GM21526 (cell line): ENCODE results near the gene DPH3.

ENCODE experiments used
- ATAC-seq: cut with Tn5 transposase; IDR thresholded peaks from one replicate; pipeline ENCODE4 v1.9.1; 2021; ENCODE audit warnings: moderate library complexity; ENCODE audit not compliant: unreplicated experiment, low FRiP score

DPH3 gene

DNA sequence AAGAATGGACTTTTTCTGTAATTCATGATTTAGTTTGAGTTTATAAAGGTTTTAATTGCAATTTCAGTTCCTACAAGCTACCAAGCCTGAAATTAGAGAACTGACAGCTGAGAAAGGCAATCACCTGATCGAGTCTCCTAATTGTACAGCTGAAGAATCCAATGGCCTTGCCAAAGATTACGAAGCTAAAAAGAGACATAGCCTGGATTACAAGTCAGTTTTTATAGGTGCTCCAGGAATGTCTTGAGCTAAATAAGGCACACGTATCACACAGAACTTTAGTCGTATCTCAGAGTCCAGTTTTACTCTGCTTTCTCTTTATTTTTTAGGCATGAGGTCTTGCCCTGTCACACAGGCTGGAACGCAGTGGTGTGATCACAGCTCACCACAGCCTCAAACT lies 6.6 kb downstream of the DPH3 start:
- ATAC-seq = no peak

DNA sequence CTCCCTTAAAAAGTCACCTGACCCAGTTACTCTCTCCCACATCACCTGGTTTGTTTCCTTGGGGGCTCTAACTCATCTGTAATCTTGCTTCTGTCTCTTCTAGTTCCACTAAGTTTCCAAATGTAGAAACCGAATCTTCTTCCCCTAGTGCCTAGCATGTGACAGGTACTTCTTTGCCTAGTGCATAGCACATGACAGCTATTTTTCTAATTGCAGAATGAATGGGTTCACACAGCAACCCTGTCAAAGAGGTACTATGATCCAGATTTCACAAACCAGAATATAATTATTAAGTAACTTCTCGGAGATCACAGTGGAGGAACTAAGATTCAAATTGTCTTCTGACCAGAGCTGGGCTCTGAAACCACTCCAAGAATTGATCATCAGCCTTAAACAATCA lies 7.4 kb downstream of the DPH3 start:
- no peak for ATAC-seq

DNA sequence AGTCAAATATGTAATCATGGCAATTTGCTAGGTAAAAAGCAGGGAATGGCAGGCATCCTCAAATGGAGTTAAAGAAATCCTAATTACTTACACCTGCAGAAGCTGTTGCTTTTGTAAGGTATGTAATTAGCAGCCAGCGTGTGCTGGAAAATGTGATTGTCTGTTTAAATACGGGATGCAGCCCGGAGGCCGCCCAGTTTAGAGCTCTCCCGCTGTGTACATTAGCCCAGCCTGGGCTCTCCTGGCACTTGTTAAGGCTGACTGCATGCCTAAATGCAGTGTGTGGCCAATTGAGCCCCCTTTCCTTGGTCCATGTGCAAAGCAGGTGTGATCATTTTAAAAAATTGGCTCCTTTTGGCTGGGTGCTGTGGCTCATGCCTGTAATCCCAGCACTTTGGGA lies 9.0 kb downstream of the DPH3 start:
- ATAC-seq = no peak

DNA sequence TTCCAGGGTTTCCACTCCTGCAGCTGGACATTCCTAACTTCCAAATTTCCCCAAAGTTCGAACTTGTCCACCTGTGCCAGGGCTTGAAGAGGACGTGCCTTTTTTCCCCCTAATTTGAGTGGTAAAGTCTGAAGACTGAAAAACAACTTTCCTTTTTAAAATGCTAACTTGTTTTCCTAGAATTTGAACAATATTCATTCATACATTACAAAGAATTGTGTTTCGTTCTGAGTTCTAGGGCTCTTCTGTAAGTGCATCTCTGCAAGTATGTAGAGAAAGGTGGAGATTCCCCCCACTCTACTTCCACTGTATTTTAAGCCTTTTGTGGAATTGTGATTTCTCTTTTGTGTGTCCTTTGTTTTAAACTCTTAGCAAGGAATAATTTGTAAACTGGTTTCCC lies 9.4 kb downstream of the DPH3 start:
- no peak for ATAC-seq

DNA sequence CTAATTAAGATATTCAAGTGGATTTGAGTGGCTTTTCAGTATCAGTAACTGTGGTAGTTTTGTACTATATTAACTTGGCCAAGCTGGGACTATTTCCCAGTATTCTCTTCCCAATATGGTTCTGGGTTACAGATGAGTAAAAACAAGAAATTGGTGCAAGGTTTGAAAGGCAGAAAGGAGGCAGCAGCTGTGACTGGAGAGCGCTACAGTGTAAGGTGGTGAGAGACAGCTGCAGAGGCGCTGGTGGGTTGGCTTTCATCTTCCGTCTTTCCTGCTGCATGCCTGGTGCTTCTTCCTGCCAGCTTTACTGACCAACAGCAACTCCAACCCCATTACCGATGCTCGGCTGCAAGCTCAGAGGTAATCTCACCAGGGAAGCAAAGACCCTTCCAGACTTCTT lies 9.8 kb downstream of the DPH3 start:
- ATAC-seq = no peak

DNA sequence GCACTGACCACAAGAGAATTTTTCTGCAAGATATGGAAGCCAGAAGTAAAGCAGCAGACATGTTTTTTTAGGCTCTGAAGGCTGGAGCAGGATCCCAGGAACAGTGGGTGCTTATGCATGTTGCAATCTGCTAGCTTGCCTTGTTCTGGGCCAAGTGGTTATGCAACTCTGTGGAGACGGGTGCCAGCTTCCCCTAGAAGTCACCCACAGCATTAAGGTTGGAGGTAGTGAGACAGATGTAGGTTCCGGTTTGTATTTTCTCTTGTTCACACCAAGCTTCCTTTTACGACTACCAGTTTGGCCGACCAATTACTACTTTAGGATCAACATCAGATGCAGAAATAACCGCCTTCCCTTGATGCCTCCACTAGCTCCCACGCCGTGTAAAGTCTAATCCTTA lies 11.1 kb downstream of the DPH3 start:
- ATAC-seq = no peak

DNA sequence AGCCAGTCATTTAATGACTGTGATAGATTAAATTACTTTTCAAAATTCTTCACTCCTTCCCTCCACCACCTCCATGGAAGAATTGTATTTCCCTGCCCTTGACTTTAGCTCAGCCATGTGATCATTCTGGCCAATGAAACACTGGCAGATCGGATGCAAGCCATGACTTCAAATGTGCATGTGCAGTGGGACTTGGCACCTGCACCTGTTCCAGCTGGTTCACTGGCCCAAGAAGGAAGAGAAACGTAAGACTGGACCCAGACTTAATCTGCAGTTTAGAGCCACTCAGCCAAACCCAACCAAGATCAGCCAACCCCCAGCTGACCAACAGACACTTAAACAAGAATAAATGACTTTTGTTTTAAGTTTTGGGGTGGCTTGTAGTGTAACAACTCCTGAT lies 11.8 kb downstream of the DPH3 start:
- ATAC-seq = no peak

DNA sequence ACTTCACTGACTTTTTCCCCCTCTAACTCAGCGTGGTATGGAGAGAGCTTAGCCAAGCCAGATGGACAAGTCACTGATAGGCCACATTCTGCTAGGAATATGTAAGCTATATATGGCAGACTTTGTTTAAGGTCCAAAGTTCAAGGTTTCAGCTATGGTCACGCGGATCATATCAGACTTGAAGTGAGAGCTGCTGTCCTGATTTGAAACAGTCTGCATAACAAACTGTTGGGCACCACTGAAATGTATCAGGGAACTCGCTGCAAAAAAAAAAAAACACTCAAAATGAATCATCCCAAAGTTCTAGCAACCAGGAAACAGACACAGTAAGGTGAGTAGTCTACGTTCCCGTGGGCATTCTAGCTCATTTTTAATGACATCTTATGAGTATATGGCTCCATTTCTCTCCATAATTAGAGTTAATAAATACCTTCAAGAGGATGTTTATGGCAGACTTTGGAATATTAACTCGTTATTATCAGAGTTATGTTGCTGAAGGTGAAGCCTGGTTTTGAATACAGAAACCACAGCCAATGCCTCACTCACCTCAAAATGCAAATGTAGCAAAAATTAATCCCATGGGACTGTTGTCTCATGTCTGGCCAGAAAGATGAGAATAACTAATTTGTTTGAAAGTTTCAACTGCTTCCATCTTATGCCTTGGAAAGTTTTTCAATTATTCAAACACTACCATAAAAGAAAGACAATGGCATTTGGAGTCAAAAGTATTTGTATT lies 12.3 kb downstream of the DPH3 start:
- ATAC-seq = no peak

DNA sequence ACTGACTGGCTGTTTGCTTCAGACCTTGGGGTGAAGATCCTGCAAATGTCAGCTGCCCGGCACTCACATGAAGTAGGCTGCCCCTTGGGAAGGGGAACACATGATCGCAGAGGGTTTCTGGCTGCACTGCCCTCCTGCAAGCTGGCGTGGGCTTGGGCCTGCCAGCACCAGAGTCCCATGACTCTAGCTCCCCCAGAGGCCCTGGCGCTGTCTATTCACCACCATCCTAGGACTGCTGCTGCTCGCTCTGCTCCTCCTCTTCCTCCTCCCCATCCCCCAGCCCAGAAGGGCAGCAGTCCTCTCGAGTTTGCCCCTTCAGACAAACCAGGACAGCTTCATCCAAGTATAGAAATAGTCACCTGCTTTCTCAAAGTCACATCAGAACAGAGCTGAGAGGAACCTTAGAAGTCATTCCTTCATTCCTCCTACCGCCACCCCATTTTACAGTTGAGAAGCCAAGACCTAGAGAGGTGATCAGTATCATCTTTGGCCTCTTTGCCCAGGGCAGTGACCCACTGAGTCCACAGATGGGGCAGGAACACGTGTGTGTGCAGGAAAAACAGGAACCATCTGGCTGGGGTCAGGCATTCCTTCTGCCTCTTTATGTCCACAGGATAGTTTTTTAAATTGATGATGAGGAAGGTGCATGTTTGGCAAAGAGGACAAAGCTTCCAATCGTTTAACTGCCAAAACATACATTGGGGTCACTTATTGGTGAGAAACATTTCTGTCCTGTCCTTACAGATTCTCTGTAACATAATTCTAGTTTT lies 13.2 kb downstream of the DPH3 start:
- no peak for ATAC-seq

DNA sequence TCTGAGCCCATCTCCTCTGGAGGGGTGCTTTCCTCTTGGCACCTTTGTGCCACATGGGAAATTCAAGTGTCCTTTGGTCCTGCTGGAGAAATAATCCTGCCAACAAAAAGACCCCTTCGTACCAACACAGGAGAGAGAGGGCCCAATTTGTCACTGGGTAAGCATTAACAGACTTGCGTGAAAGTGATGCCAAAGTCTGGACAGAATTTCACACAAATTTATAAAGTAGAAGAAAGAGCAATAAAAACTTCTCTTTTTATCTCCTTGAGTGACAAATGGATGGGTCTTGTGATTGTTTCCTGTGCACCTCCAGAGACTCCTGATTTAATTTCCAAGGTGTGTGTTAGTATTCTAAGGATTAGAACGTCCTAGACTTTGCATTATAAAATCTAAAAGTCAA lies 14.9 kb downstream of the DPH3 start:
- no peak for ATAC-seq

DNA sequence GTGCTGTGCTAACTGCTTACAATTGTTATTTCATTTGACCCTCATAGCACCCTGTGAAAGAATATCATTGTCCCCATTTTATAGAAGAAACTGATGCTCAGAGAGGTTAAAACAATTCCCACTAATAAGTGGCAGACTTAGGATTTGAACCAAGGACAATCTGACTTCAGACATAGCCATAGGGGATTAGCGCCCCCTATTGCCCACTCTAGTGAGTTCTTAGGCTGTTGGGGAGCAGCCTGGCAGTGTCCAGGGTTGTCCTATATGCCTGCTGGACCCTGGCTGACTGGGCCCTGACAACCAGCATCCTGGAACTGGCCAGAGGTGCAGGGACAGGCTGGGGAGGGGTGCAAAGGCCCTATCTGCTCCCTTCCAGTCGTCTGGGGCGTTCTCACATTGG lies 15.4 kb downstream of the DPH3 start:
- no peak for ATAC-seq

DNA sequence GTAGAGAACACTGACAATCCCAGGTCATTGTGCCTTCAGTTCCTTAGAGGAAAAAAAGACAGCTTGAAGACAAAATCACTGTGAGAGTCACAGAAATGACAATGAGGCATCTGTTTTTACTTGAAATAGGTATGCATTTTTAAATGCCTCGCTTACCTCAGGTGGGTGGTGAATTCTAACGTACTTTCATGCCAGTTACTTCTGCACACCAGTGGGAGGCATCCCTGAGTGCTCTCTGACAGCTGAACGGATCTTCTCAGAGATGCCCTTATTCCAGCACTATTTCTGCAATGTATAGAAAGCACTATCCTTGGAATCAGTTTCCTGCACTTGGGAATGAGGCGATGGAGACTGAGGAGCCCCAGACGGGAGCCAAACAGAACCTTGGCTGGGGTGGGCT lies 16.2 kb downstream of the DPH3 start:
- no peak for ATAC-seq

DNA sequence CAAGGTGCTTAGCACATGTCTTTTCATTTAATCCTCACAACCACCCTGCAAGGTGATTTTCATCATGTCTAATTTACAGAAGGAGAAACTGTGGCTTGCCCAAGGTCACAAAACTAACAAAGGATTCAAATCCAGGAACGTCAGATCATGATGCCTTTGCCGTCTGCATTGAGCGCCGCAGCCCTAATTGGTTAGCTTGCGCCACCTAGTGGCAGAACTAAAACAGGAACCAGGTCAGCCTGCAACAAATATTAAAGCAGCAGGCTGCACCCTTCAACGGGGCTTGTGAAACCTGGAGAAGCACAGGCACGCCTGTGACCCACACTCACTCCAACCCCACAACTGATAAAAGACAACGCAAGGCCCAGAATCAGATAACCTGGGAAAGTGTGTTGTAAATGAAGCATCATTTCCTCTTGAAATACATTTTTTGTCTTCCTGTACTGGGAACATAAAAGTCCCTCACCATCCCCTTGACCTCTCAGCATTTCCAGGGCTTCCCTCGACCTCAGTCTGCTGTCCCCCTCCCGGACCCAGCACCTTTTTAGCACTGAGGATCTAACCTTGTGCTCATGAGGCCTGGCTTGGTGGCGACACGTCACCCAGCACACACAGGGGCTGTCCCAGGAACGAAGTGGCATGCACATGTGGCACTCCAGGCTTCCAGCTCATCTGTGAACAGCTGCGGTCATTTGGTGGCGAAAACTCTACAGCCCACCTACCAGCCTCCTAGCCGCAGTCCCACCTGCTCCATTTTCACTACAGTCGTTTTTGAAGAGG lies 17.3 kb downstream of the DPH3 start:
- peak; percentile 82 for ATAC-seq

DNA sequence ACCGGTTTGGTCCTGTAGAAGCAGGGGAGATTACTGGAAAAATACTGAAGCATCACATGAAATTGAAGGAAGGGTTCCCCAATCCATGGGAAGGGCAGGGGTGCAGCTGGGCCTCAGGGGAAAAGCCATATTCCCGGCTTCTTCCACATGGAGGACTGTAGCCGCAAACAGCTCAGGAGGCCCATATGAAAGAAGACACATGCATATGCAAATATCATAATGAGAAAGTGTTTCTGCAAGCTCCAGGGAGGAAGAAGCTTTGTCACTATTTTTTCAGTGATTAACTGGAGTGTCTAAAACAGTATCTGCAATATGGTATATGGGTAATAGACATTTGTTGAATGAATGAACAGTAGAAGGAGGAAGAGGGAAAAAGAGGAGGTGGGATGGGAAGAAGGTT lies 19.1 kb downstream of the DPH3 start:
- no peak for ATAC-seq

DNA sequence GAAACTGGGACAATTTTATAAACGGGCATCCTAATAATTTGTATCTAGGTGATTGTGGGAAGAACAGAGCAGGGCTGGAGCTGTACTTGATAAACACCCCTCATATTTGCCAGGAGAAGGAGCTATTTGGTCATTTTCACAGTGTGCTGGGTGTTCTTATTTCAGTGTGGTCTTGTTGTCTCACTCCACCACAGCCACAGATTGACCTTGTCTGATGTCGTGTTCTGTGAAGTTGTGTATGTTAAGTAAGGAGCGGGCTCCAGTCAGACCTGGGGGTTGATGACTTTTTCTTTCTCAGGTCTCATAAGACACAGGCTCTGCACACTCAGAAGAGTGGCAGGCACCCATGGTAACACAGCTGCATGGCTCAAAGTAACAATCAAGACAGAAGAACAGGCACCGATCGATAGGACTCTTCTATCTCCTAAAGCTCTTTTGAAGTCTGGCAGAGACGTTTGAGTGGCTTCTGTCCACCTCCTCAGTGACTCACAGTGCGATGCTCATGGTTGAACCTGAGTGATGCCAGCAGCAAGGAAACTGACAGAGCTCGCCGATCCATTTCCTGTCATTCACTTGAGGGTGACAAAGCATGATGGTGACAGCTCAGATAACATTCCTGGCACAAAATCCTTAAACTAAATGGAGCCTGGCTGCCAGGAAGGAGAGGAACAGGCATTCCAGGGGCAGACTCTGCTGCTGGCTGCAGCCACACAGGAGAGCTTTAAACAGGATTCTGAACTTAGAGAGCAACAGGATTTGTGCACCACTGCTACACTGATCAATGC lies 20.8 kb downstream of the DPH3 start:
- no peak for ATAC-seq

DNA sequence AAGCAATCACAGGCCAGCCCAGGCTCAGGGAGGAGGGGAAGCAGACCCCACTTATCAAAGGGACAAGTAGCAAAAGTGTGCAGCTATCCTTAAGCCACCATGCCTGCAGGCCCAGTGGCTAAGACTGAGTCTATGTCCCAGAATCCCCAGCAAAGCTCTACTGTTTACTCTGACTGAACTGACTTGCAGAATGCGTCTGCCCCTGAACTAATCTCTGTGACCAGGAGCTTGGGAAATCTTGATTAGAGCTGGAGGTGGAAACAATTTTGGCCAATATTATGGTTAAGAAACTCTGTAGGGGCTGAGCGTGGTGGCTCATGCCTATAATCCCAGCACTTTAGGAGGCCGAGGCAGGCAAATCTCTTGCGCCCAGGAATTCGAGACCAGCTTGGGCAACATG lies 22.6 kb downstream of the DPH3 start:
- no peak for ATAC-seq

DNA sequence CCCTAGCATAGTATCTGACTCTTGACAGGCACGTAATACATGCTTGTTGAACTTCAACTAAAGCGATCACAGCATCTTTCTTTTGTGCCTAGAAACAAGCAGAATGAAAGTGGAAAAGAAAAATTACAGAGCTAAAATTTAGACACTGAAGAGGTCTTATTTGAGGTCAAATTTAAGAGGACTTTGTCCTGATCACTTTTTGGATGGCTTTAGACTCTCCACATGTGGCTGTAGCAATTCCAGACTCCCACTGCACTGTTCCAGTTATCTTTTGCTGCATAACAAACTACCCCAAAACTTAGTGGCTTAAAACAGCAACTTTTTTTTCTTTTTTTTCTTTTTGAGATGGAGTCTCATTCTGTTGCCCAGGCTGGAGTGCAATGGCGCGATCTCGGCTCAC lies 23.5 kb downstream of the DPH3 start:
- no peak for ATAC-seq

DNA sequence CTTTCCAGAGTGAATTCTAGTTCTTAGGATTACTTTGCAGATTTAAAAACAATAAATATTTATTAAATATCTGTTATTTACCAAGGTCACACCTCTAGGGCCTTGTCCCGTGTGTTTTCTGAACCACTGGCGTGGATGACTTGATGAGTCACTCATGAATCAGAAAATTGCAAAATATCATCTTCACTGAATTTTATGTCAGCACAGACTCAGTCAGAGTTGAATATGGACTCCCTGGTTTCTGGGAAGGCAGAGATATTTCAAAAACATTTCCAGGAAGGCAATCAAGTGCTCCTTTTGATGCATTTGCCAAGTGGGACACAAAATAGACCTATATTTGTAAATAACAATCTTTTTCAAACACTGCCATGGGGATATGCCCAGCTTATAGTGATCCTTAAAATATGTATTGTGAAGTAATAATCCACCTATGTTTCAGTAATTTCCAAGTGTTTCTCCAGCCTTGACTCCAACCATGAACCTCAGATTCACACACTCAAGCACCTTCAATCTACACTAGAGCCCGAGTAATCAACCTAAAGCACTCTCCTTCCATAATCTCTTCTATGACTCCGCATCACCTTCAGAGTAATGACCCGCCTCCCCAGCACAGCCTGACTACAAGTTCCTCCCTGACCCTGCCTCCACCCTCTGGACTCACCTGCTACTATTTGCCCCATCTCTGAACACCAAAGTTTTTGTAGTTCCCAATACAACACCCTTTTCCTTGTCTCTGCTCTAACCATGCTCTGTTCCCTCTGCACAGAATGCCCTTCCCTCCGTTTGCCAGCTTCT lies 24.3 kb downstream of the DPH3 start:
- ATAC-seq = no peak

DNA sequence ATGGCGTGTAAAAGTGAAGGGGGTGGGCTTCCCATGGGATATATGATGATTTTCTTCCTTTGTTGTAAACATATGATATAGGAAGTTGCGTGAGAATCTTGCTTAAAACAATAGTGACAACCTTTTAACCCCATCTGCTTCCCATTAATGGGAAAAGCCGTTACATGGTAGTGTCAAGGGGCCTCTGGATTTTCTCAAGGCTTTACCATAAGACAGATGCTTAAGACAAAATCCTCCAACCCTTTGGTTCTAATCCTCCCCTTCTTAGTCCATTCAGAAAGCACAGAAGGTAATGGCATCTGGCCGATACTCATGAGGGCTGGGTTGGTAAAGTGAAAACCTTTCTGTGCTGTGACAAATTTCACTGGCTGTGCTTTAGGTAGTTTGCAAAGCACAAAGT lies 25.0 kb downstream of the DPH3 start:
- no peak for ATAC-seq
